HG02970 (cell line): ENCODE results near the gene LTA.
"Not testable (repeated sequence)": the region's sequence is repeated elsewhere in the genome, so short reads cannot be mapped to it uniquely, and the experiment has no call there.

ENCODE experiments used
- ATAC-seq: cut with Tn5 transposase; IDR thresholded peaks from one replicate; pipeline ENCODE4 v1.9.1; 2021; ENCODE audit warnings: mild to moderate bottlenecking, moderate library complexity, moderate number of reproducible peaks; ENCODE audit not compliant: unreplicated experiment, low FRiP score

The LTA gene

GRCh38 chr6:31541658-31542521 is 30.2 kb upstream of the LTA start, which contains the start of gene DDX39B:
Gene DDX39B (minus strand): TSS chr6:31542003. CDS start chr6:31540532, 1,471 bp downstream.
- ATAC-seq: peak; percentile 49

GRCh38 chr6:31543639-31544038 is 28.4 kb upstream of the LTA start:
- ATAC-seq: no peak

GRCh38 chr6:31544676-31545075 is 27.4 kb upstream of the LTA start:
- no peak for ATAC-seq

GRCh38 chr6:31545291-31545690 is 26.8 kb upstream of the LTA start:
- ATAC-seq: no peak

GRCh38 chr6:31546339-31546957 is 25.6 kb upstream of the LTA start, which contains the start of gene ATP6V1G2:
Gene ATP6V1G2 (minus strand): TSS chr6:31546608. CDS start chr6:31546559, 49 bp downstream.
- peak; percentile 56 for ATAC-seq

- ATAC-seq: peak; percentile 68
Observed at GRCh38 chr6:31546958-31547726, 24.9 kb upstream of the LTA start, which contains the start of gene NFKBIL1. Gene NFKBIL1 (plus strand): TSS chr6:31547608. CDS start chr6:31547695, 87 bp downstream.

GRCh38 chr6:31547727-31548543 is 24.2 kb upstream of the LTA start:
- ATAC-seq: no peak

GRCh38 chr6:31548544-31548873 is 23.6 kb upstream of the LTA start:
- no peak for ATAC-seq

GRCh38 chr6:31551371-31551770 is 20.7 kb upstream of the LTA start:
- not testable (repeated sequence) for ATAC-seq

- ATAC-seq: no peak
Observed at GRCh38 chr6:31556307-31556706, 15.8 kb upstream of the LTA start.

- ATAC-seq: no peak
Observed at GRCh38 chr6:31557443-31558317, 14.4 kb upstream of the LTA start.

GRCh38 chr6:31558318-31558625 is 13.8 kb upstream of the LTA start:
- ATAC-seq: no peak

GRCh38 chr6:31558631-31559500 is 13.2 kb upstream of the LTA start:
- ATAC-seq: no peak

GRCh38 chr6:31559606-31559957 is 12.5 kb upstream of the LTA start:
- ATAC-seq: no peak

- peak; percentile 48 for ATAC-seq
Observed at GRCh38 chr6:31559958-31560696, 12.0 kb upstream of the LTA start.

GRCh38 chr6:31560697-31561058 is 11.4 kb upstream of the LTA start:
- ATAC-seq: no peak

GRCh38 chr6:31567531-31568370 is 4.3 kb upstream of the LTA start:
- ATAC-seq: no peak
